ENCODE measurements around the gene OLFML2A. TPM values are rescaled to one million over a fixed set of nuclear protein-coding genes. Genes with fewer than 3 reads are reported as not detected.

The OLFML2A gene
- polyA plus RNA-seq, 1 donor from 2014 or later, result 0.15 TPM

GRCh38 chr9:124813041-124813440, 36.1 kb downstream of the OLFML2A start:
- H3K9ac ChIP-seq (ENCODE audit: low read length), result no peak overlapping the region
- H3K4me3 ChIP-seq (ENCODE audit: low read length), result no peak overlapping the region
- TF ChIP-seq EZH2 (IDR thresholded peaks at IDR 0.05; ENCODE audit: borderline replicate concordance, insufficient read depth, low read length, poor library complexity, severe bottlenecking) (no peak), POLR2AphosphoS5 (IDR thresholded peaks at IDR 0.05) (no peak), CTCF (IDR thresholded peaks at IDR 0.05; ENCODE audit: poor library complexity, severe bottlenecking) (no peak), SMC3 (conservative IDR thresholded peaks at IDR 0.05; ENCODE audit: poor library complexity) (no peak), TAF1 (IDR thresholded peaks at IDR 0.05; ENCODE audit: low read depth) (no peak)
- no peaks in the 10 kb centered on the region for H3K79me2 ChIP-seq (replicated peaks; ENCODE audit: insufficient read depth, low read length)
- no peaks in the 10 kb centered on the region for H3K27me3 ChIP-seq (ENCODE audit: insufficient read depth, low read depth, low read length)
- no peaks in the 10 kb centered on the region for H3K9me3 ChIP-seq (ENCODE audit: low read length)
- no peak overlapping the region for H3K4me2 ChIP-seq (ENCODE audit: low read length)
- H3K27ac ChIP-seq (ENCODE audit: low read length), result no peak overlapping the region
- no peaks in the 10 kb centered on the region for H3K36me3 ChIP-seq (ENCODE audit: insufficient read depth, low read length)
- H4K20me1 ChIP-seq (ENCODE audit: insufficient read depth), result no peaks in the 10 kb centered on the region
- no peaks in the 10 kb centered on the region for H3F3A ChIP-seq (ENCODE audit: insufficient read depth, low read length, poor library complexity, severe bottlenecking)
- no peak overlapping the region for H2AFZ ChIP-seq (ENCODE audit: low read depth, low read length)
- no peaks in the 10 kb centered on the region for H3K9me2 ChIP-seq (ENCODE audit: insufficient read depth, low read length)

GRCh38 chr9:124813501-124814163, 36.7 kb downstream of the OLFML2A start:
- no peak overlapping the region for H3K4me2 ChIP-seq (ENCODE audit: low read length)
- H3K9ac ChIP-seq (ENCODE audit: low read length), result no peak overlapping the region

More at GRCh38 chr9:124813501-124814163, 36.7 kb downstream of the OLFML2A start:
- no peaks in the 10 kb centered on the region for H4K20me1 ChIP-seq (ENCODE audit: insufficient read depth)
- H3K36me3 ChIP-seq (ENCODE audit: insufficient read depth, low read length), result no peaks in the 10 kb centered on the region
- H3F3A ChIP-seq (ENCODE audit: insufficient read depth, low read length, poor library complexity, severe bottlenecking), result no peaks in the 10 kb centered on the region
- no peak overlapping the region for H2AFZ ChIP-seq (ENCODE audit: low read depth, low read length)
- H3K79me2 ChIP-seq (replicated peaks; ENCODE audit: insufficient read depth, low read length), result no peaks in the 10 kb centered on the region
- H3K27me3 ChIP-seq (ENCODE audit: insufficient read depth, low read depth, low read length), result no peaks in the 10 kb centered on the region
- H3K27ac ChIP-seq (ENCODE audit: low read length), result no peak overlapping the region
- TF ChIP-seq MXI1 (conservative IDR thresholded peaks at IDR 0.05; ENCODE audit: poor library complexity, severe bottlenecking), result no peak
- TF ChIP-seq EZH2 (IDR thresholded peaks at IDR 0.05; ENCODE audit: borderline replicate concordance, insufficient read depth, low read length, poor library complexity, severe bottlenecking), result no peak
- no peak for TF ChIP-seq EP300 (conservative IDR thresholded peaks at IDR 0.05; ENCODE audit: poor library complexity, severe bottlenecking)
- no peak for TF ChIP-seq CTCF (IDR thresholded peaks at IDR 0.05; ENCODE audit: poor library complexity, severe bottlenecking)
- TF ChIP-seq SMC3 (conservative IDR thresholded peaks at IDR 0.05; ENCODE audit: poor library complexity), result no peak
- no peak for TF ChIP-seq POLR2AphosphoS5 (IDR thresholded peaks at IDR 0.05)
- H3K9me3 ChIP-seq (ENCODE audit: low read length), result no peaks in the 10 kb centered on the region
- H3K4me3 ChIP-seq (ENCODE audit: low read length), result no peak overlapping the region
- H3K9me2 ChIP-seq (ENCODE audit: insufficient read depth, low read length), result no peaks in the 10 kb centered on the region

Measured in neural cell (in vitro differentiated cells).